DND-41 (cell line): Measurements from ENCODE around the gene HTR3D.

Experiments used
- EZH2 ChIP-seq: IDR thresholded peaks from 3 replicates; pipeline ENCODE4 v1.6.1; 2012; ENCODE audit warnings: borderline replicate concordance, low read depth, mild to moderate bottlenecking, moderate library complexity, low read length, inconsistent platforms; ENCODE audit not compliant: severe bottlenecking
- TF ChIP-seq, protein P1 (sequence below): IDR thresholded peaks from 2 replicates; pipeline ENCODE4 v1.5.1; 2012; ENCODE audit warnings: borderline replicate concordance, low read length, moderate library complexity, mild to moderate bottlenecking; ENCODE audit not compliant: poor library complexity, severe bottlenecking; ENCODE audit errors: extremely low read depth

GRCh38 chr3:184004476-184004875 lies 27.1 kb upstream of the HTR3D start:
- no peak for TF ChIP-seq EZH2
- TF ChIP-seq, protein P1, sequence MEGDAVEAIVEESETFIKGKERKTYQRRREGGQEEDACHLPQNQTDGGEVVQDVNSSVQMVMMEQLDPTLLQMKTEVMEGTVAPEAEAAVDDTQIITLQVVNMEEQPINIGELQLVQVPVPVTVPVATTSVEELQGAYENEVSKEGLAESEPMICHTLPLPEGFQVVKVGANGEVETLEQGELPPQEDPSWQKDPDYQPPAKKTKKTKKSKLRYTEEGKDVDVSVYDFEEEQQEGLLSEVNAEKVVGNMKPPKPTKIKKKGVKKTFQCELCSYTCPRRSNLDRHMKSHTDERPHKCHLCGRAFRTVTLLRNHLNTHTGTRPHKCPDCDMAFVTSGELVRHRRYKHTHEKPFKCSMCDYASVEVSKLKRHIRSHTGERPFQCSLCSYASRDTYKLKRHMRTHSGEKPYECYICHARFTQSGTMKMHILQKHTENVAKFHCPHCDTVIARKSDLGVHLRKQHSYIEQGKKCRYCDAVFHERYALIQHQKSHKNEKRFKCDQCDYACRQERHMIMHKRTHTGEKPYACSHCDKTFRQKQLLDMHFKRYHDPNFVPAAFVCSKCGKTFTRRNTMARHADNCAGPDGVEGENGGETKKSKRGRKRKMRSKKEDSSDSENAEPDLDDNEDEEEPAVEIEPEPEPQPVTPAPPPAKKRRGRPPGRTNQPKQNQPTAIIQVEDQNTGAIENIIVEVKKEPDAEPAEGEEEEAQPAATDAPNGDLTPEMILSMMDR = no peak
